Ovary (tissue), 9 donors: ENCODE measurements around the gene ANKRD66. TPM values are rescaled to one million over a fixed set of nuclear protein-coding genes. Genes with fewer than 3 reads are reported as not detected.

Source experiments
- DNase-seq, 5 donors: peaks; one replicate each; pipeline ENCODE4 v3.0.0-alpha.2; 2019 to 2020
- H3K27ac ChIP-seq, 2 donors: fragments of 200-600 bp; one replicate each; pipeline versions ENCODE4 v1.5.1 to v1.8.0; 2019 to 2022
- H3K27me3 ChIP-seq: fragments of 200-600 bp; one replicate; pipeline ENCODE4 v1.8.0; 2022
- H3K36me3 ChIP-seq: fragments of 200-600 bp; sonication (generic); one replicate; pipeline ENCODE4 v1.5.1; 2019
- H3K4me1 ChIP-seq: one replicate; pipeline ENCODE4 v1.8.1; 2013; ENCODE audit warnings: mild to moderate bottlenecking, moderate library complexity; ENCODE audit not compliant: insufficient read depth
- H3K4me3 ChIP-seq: fragments of 200-600 bp; sonication (generic); one replicate; pipeline ENCODE4 v1.5.1; 2017
- H3K9me3 ChIP-seq, 2 donors: fragments of 200-600 bp in 1 of 2; sonication (generic) in 1 of 2; one replicate each; pipeline versions ENCODE4 v1.5.1 to v1.8.1; 2013 to 2019; ENCODE audit warnings: mild to moderate bottlenecking in 1 of 2, moderate library complexity in 1 of 2
- EP300 ChIP-seq: sonication (generic); formaldehyde crosslinking; IDR thresholded peaks from one replicate; pipeline ENCODE4 v1.6.1; 2017; ENCODE audit warnings: antibody characterized with exemption
- POLR2A ChIP-seq: fragments of 450-650 bp; IDR thresholded peaks from one replicate; pipeline ENCODE4 v1.6.1; 2017; ENCODE audit warnings: antibody characterized with exemption, mild to moderate bottlenecking, moderate library complexity
- WGBS, 3 donors: extraction: QIAGEN DNeasy Blood & Tissue Kit in 1 of 3; methylation state at CpG; one replicate each; pipeline versions ENCODE4 v1.1.5 to v1.1.7; 2013 to 2017; 5-methylcytosine and 5-hydroxymethylcytosine counted together
- intact Hi-C, 4 donors: fragments of 100-400 bp; cut with DNase I; formaldehyde crosslinking; loops; one replicate each; pipeline versions ENCODE4 v1.11.0 to v1.15.1; 2022 to 2023
- polyA plus RNA-seq, 2 donors: library from polyadenylated mRNA; stranded (reverse); fragments of 200-250 nt in 1 of 2; fragments of 350-450 nt in 1 of 2; fragmentation: Illumina TruSeq in 1 of 2; extraction: RNeasy Lipid Tissue Mini Kit (QIAGEN cat#74804) in 1 of 2; gene quantifications; one replicate each; pipeline ENCODE4 v1.2.3, GENCODE V29; 2013 to 2014
- total RNA-seq, 7 donors: library from RNA; depleted of rRNA in 2 of 7; stranded (reverse); fragments of >200 nt in 2 of 7; fragmentation: NEBNext Ultra II Directional in 3 of 7; extraction: Animal tissue kit (Norgen Biotek cat#: 25700) in 3 of 7; gene quantifications; one replicate each; pipeline versions ENCODE4 v1.1.0 to v1.2.4, GENCODE V29; 2016 to 2023
- TF ChIP-seq, protein P1 (sequence below), 3 donors: fragments of 450-650 bp in 2 of 3; fragments of 200-600 bp in 1 of 3; IDR thresholded peaks; one replicate each; pipeline versions ENCODE4 v1.5.1 to v1.8.0; 2016 to 2022; ENCODE audit warnings: antibody characterized with exemption in 3 of 3, mild to moderate bottlenecking in 1 of 3
- donor health status: DM: no; HTN: no; CAD: no; lungs with moderate emphysema.
- donor health status: DM: no; HTN: no; CAD: no.
- donor health status: Bipolar disorder and iron deficiency.
- donor health status: DM: yes; HTN: yes; CAD: no.
- donor health status: DM: no; HTN: no; CAD: no.
- donor health status: DM: yes; HTN: yes; CAD: no.

ANKRD66 gene
- total and polyA plus RNA-seq, 9 donors: 0.12 to 18.0 (median 0.50) TPM; not detected in 4

DNA sequence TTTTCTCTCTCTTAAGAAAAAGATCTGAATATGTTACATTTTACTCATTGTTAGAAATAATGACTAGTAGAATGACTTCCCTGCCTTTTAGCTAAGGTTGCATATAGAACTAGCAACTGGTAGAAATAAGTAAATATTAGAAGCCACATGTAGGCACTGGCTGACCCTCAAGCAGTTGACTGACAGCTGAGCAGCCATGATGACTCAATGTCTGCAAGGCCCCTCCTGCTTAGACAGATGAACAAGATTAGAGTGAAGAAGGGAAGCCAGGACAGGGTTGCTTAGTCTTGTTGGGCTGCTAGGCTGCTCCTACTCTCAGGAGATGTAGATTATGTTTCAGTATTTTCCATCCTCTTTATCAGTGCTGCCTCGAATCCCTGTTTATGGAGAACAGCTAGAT lies 52.9 kb downstream of the ANKRD66 start:
- 22 to 32% (median 31%) methylated on average over 1 of the region's 1 CpG for WGBS, 3 donors
- DNase-seq: no peak
- H3K9me3 ChIP-seq: no peaks in the 10 kb centered on the region

DNA sequence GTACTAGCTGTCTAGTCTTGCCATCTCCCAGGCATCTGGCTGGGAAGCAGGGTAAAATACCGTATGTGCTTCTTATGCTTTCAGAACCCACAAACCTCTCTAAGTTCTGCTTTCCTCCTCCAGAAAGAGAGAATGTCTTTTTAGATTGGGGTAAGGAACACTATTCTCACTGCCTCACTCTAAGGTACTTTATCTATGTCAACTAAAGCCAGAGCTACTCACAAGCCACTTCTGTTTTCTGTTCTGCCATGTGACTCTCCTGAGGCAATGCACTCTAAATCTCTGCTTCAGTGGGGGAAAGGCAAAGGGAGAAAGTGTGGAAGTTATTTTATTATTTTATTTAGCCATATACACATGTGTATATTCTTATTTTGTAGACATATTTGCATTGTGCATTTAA lies 62.1 kb downstream of the ANKRD66 start:
- H3K27ac ChIP-seq: no peak overlapping the region
- TF ChIP-seq, protein P1, sequence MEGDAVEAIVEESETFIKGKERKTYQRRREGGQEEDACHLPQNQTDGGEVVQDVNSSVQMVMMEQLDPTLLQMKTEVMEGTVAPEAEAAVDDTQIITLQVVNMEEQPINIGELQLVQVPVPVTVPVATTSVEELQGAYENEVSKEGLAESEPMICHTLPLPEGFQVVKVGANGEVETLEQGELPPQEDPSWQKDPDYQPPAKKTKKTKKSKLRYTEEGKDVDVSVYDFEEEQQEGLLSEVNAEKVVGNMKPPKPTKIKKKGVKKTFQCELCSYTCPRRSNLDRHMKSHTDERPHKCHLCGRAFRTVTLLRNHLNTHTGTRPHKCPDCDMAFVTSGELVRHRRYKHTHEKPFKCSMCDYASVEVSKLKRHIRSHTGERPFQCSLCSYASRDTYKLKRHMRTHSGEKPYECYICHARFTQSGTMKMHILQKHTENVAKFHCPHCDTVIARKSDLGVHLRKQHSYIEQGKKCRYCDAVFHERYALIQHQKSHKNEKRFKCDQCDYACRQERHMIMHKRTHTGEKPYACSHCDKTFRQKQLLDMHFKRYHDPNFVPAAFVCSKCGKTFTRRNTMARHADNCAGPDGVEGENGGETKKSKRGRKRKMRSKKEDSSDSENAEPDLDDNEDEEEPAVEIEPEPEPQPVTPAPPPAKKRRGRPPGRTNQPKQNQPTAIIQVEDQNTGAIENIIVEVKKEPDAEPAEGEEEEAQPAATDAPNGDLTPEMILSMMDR (IDR thresholded peaks at IDR 0.05): no peak
- TF ChIP-seq EP300 (no peak), POLR2A (no peak)
- no peaks in the 10 kb centered on the region for H3K27me3 ChIP-seq
- WGBS, 3 donors: 50 to 58% (median 52%) methylated on average over 1 of the region's 1 CpG
- intact Hi-C loops: no loop called here
- H3K4me1 ChIP-seq: no peaks in the 10 kb centered on the region
- H3K9me3 ChIP-seq: no peaks in the 10 kb centered on the region
- no peak overlapping the region for H3K4me3 ChIP-seq
- H3K36me3 ChIP-seq: no peaks in the 10 kb centered on the region
- no peak for DNase-seq

More for the DNA sequence above, 52.9 kb downstream of the ANKRD66 start:
- Histone ChIP-seq H3K27ac (no peak overlapping the region), H3K4me1 (no peaks in the 10 kb centered on the region), H3K36me3 (no peaks in the 10 kb centered on the region), H3K27me3 (no peaks in the 10 kb centered on the region), H3K4me3 (no peak overlapping the region)
- no peak for TF ChIP-seq EP300
- TF ChIP-seq POLR2A: no peak
- TF ChIP-seq, protein P1 (IDR thresholded peaks at IDR 0.05): no peak
- intact Hi-C loops: no loop called here

Other genes with a start within 250 kb of the ANKRD66 start
- 10 to 100 TPM in 6 of 7 donors, 1 to 10 TPM in 1; 9.3 to 22.9 (median 15.0) TPM for gene CYP39A1, start 94.1 kb upstream of the ANKRD66 start, total RNA-seq
- gene CYP39A1, start 94.1 kb upstream of the ANKRD66 start, polyA plus RNA-seq: 10 to 100 TPM in 1 of 2 donors, 1 to 10 TPM in 1; 9.0 to 15.2 TPM
- gene SLC25A27, start 94.0 kb upstream of the ANKRD66 start, total RNA-seq: 10 to 100 TPM; 21.0 to 56.9 (median 37.0) TPM
- 10 to 100 TPM; 28.8 to 49.2 TPM for gene SLC25A27, start 94.0 kb upstream of the ANKRD66 start, polyA plus RNA-seq
- under 1 TPM; 0.20 to 0.96 (median 0.37) TPM for gene TDRD6, start 59.0 kb upstream of the ANKRD66 start, total RNA-seq
- under 1 TPM; 0.27 to 0.58 TPM for gene TDRD6, start 59.0 kb upstream of the ANKRD66 start, polyA plus RNA-seq
- 10 to 100 TPM in 1 of 7 donors, 1 to 10 TPM in 3, under 1 TPM in 3; 0.18 to 15.1 (median 1.6) TPM for gene PLA2G7, start 11.6 kb upstream of the ANKRD66 start, total RNA-seq
- 1 to 10 TPM; 1.4 to 6.7 TPM for gene PLA2G7, start 11.6 kb upstream of the ANKRD66 start, polyA plus RNA-seq
- 1 to 10 TPM in 1 of 7 donors, under 1 TPM in 1, not detected in 5; 0.80 to 3.0 TPM for gene MEP1A, start 46.5 kb downstream of the ANKRD66 start, total RNA-seq
- under 1 TPM in 1 of 2 donors, not detected in 1; 0.13 TPM for gene MEP1A, start 46.5 kb downstream of the ANKRD66 start, polyA plus RNA-seq
- 10 to 100 TPM in 3 of 7 donors, 1 to 10 TPM in 4; 4.7 to 22.3 (median 7.0) TPM for gene ADGRF5, start 175.0 kb downstream of the ANKRD66 start, total RNA-seq
- 10 to 100 TPM; 13.1 to 41.2 TPM for gene ADGRF5, start 175.0 kb downstream of the ANKRD66 start, polyA plus RNA-seq